Stimulated activated CD4-positive, alpha-beta T cell treated with anti-CD3 and anti-CD28 coated beads, Interleukin-1b, Interleukin-23, amount 100 ng/mL, for 24 hours (primary cell): ENCODE data around the gene DBNDD1.
A peak's percentile ranks its signal among the peaks of the same experiment; 100 is the strongest.
"Not testable (repeated sequence)": the region's sequence is repeated elsewhere in the genome, so short reads cannot be mapped to it uniquely, and the experiment has no call there.

Experiments used
- DNase-seq, 4 experiments: peaks; one replicate each; pipeline ENCODE4 v3.0.0-alpha.2; 2020; ENCODE audit warnings: low read depth in 4 of 4, low spot score in 1 of 4

Gene DBNDD1

GRCh38 chr16:89993971-89994370 lies 25.3 kb downstream of the DBNDD1 start:
- DNase-seq: no peak

DNA sequence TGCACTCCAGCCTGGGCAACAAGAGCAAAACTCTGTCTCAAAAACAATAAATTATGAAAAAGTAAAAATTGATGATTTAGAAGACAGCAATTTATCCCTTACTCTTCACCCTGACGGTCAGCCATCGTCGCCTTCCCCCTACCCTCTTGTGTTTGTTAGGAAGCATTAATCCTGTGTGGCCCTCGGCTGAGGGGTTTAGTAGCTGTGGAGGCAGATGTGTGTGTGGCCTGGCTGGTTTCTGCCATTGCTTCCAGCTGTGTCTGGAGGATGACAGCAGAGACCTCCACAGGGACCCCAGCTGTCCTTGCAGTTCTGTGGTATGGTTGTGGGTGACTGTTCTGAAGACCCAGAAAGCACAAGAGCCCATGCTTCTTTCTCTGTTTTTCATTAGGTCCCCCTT lies 25.9 kb downstream of the DBNDD1 start:
- DNase-seq: no peak

GRCh38 chr16:89990799-89991198 lies 28.5 kb downstream of the DBNDD1 start:
- no peak for DNase-seq

- DNase-seq: no peak
Observed at GRCh38 chr16:89988951-89989350, 30.3 kb downstream of the DBNDD1 start.

DNA sequence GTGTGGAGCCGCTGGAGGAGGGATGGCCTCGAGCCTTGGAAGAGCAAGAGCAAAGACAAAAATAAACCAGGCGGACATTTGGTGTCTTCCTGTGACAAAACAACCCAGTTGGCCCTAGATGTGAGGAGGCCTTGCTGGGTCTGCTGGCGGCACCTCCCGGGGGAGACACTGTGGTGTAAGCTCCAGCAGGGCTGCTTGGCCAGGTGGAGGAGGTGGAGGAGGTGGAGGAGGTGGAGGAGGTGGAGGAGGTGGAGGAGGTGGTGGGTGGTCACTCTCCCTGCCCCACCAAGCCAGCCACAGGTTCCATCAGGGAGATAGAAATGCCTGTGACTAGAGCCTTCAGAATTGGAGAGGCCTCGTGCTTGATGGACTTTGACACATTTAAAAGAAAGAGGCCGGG lies 32.1 kb downstream of the DBNDD1 start:
- no peak for DNase-seq

GRCh38 chr16:89986600-89986999 lies 32.7 kb downstream of the DBNDD1 start:
- DNase-seq: no peak

GRCh38 chr16:89985219-89985618 lies 34.0 kb downstream of the DBNDD1 start:
- no peak for DNase-seq

GRCh38 chr16:89984216-89984615 lies 35.0 kb downstream of the DBNDD1 start:
- no peak for DNase-seq

DNA sequence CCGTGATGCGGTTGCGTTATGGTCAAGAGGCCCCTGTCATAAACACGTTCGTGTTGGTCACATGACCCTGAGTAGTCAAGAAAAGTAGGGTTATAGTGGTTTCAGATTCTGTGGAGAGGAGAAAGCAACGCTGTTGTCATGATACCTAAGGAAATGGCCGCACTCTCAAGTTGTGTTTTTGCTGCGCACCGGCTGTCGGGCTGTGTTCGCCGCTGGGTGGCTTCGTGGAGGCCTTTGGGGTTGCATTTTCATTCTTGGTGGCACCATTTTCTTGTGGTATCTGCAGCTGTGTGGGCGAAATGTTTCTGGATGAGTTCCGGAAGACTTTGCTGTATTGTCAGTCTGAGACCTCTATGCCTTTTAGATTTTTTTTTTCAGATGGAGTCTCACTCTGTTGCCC lies 35.7 kb downstream of the DBNDD1 start:
- no peak for DNase-seq

DNA sequence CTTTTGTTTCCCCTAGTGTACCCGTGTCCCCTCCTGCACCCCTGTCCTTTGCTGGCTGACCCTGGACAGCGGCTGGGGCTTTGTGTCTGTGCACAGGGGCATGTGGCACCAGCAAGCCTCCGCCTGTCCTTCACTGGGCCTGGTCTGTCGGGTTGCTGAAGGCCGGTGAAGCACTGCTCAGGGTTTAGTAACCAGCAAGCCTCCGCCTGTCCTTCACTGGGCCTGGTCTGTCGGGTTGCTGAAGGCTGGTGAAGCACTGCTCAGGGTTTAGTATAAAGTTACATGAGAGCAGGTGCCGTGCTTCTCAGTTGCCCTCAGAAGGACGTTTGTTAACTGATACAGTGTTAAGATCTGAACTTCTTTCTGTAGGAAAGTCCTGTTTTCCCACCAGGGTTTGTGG lies 36.9 kb downstream of the DBNDD1 start:
- DNase-seq: no peak

GRCh38 chr16:89981414-89981813 lies 37.8 kb downstream of the DBNDD1 start:
- DNase-seq: peak in 1 of 4 experiments; percentile 23

DNA sequence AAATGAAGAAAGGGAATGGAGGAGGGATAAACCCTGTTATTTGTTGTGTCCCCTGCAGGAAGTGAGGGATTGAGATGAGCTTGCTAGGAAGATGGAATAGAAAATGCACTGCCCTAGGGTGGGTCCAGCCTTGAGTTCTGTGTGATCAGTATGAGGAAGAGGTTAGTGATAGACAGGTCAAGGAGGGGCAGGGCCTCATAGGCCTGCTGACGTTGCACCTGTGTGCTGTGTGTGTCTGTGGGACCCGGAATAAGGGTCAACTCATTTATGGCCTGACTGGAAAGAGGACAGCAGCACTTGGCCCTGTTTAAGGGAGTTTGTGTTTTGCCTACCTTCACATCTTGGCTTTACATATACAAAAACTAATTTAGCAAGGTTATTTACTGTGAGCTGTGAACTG lies 44.4 kb downstream of the DBNDD1 start:
- no peak for DNase-seq

DNA sequence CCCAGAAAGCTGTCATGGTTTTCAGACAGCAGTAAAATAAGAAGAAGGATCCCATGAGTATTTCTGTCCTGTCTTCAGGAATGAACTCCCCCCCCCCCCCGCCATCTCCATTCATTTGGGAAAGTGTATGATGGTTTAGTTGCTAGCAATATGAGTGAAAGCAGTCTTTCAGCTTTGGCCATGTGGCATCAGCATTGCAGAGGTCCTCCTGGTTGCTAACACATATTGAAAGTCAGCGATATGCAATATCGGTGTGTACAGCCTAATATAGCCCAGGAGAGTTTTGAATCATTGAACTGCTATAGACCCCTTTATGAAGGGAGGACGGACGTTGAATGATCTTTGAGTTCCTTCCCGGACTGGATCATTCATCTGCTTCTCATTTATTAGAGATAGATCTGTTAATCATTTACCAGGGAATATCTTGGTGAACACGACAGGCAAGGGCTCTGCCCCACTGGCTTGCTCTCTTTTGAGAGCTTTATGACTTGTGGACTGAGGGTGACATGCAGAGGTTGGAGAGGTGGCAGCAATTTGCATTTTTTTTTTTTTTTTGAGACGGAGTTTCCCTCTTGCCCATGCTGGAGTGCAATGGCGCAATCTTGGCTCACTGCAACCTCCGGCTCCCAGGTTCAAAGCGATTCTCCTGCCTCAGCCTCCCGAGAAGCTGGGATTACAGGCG lies 45.5 kb downstream of the DBNDD1 start:
- no peak for DNase-seq

- no peak for DNase-seq
Observed at GRCh38 chr16:89973235-89973634, 46.0 kb downstream of the DBNDD1 start.

DNA sequence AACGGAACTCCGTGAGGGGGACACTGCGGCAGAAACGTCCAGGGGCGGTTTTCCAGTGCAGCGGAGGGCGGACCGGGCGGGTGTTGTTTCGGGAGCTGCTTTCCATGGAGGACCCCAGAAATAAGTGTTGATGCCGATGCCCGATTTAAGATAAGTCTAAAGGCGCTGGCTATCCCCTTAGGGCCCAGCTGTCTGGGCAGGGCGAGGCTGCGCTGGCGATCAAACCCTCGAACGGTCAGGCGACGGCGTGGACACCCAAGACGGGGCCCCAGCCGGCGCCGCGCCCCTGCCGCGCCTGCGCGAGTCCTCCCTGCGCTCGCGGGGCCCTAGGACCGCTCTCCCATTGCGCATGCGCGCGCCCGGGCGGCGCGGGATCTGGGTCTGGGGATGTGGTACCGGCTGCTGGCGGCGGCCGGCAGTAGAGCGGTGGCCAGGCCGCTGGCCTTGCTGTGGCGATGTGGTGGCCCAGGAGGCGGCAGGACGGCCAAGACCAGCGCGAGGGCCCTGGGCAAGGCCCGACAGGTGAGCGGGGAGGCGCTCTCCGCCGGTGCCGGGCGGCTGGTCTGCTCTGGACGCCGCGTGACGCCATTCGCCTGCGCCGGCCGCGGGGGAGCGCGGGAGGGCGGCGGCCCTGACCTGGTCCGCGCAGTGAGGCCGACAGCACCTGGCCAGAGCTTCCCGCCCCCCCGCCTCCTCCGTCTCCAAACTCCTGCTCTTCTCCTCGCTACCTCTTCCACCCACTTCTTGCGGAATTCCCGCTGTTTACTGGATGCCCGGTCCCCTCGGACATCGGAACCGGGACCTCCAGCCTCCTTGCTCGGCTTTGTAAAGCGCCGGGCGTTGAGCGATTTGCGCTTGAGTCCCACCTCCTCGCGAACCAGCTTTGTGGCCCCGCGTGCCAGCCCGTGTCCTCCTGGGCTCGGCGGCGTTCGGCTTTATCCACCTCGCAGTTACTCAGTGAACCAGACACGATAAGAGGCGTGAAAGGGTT lies 46.7 kb downstream of the DBNDD1 start:
- peak; percentile 74 to 86 (median 79) for DNase-seq

DNA sequence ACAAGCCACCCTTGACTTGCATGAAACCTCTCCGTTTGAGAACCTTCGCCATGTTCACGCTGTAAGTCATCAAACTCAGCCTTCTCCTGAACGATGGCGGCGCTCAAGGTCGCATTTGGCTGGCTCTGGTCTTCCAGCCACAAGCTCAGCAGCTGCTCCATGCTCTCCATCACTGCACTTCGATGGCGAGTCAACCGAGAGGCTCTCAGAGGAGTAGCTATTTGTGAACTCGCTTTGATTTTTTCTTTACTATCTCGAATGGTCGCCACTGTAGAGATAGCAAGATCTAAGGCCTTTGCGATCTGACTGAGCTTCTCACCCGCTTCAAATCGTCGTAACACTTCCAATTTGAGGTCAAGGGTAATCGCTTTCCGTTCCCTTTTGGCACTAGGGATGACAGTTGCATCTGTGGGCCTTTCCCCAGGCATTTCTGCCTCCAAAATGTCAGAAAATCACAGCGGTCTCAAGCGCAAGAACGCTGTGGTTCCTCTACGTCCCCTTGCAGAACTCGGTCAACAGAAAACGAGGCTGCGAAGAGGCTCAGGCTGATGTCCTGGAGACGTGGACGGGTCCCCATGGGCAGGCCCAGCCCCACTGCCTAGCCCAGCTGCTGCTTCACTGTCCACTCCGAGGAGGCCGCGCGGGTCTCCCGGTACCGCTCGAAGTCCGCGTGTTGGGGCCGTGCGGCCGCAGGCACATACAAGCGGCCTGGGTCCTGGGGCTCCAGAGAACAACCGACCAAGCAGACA lies 47.6 kb downstream of the DBNDD1 start:
- peak in 1 of 4 experiments; percentile 6 for DNase-seq

- no peak for DNase-seq
Observed at GRCh38 chr16:89969741-89970410, 49.4 kb downstream of the DBNDD1 start.

GRCh38 chr16:89968074-89968473 lies 51.2 kb downstream of the DBNDD1 start:
- DNase-seq: not testable (repeated sequence)

GRCh38 chr16:89967436-89967835 lies 51.8 kb downstream of the DBNDD1 start:
- not testable (repeated sequence) for DNase-seq

GRCh38 chr16:89966756-89967155 lies 52.5 kb downstream of the DBNDD1 start:
- no peak for DNase-seq
